Measurements from ENCODE around the gene NOTO.

- no peak for TF ChIP-seq BHLHE40 (IDR thresholded peaks at IDR 0.05; ENCODE audit: borderline replicate concordance)
- no peak for TF ChIP-seq NFRKB (IDR thresholded peaks at IDR 0.05)
- no peak for TF ChIP-seq SUZ12 (IDR thresholded peaks at IDR 0.05)
- no peak for TF ChIP-seq FOXA1 (IDR thresholded peaks at IDR 0.05)
- no peak for TF ChIP-seq TARDBP (IDR thresholded peaks at IDR 0.05)
- TF ChIP-seq L3MBTL2 (conservative IDR thresholded peaks at IDR 0.05), result 0 out of 2 replicates have a peak, but pooled peaks have one; percentile 17
- TF ChIP-seq HDGF (IDR thresholded peaks at IDR 0.05; ENCODE audit: borderline replicate concordance), result no peak
- TF ChIP-seq FOXK2 (IDR thresholded peaks at IDR 0.05), result no peak
- TF ChIP-seq ELF4 (IDR thresholded peaks at IDR 0.05), result no peak
- TF ChIP-seq ARNT (IDR thresholded peaks at IDR 0.05), result no peak
- TF ChIP-seq SP1 (IDR thresholded peaks at IDR 0.05), result no peak
- no peak for TF ChIP-seq LEF1 (IDR thresholded peaks at IDR 0.05; ENCODE audit: borderline replicate concordance)
- no peak for TF ChIP-seq FOXM1 (IDR thresholded peaks at IDR 0.05; ENCODE audit: borderline replicate concordance)
These were observed 26.6 kb upstream of the NOTO start for GRCh38 chr2:73175663-73176204.

All from HEK293T (cell line).